PC-9 (cell line): ENCODE results near the gene ARHGAP22.

ENCODE experiments used
- CTCF ChIP-seq: fragments of 200-600 bp; sonication (generic); conservative IDR thresholded peaks from 2 replicates; pipeline ENCODE4 v1.6.1; 2017; ENCODE audit warnings: mixed run types, antibody characterized with exemption, mild to moderate bottlenecking, moderate library complexity
- EZH2 ChIP-seq: fragments of 200-600 bp; sonication (generic); IDR thresholded peaks from 2 replicates; pipeline ENCODE4 v1.8.0; 2017; ENCODE audit warnings: antibody characterized with exemption, low read depth

- TF ChIP-seq CTCF = no peak
- no peak for TF ChIP-seq EZH2
Observed at GRCh38 chr10:48431871-48432270, 173.0 kb downstream of the ARHGAP22 start.
